A673 (cell line): ENCODE measurements around the gene MYOC. TPM values are rescaled to one million over a fixed set of nuclear protein-coding genes. Genes with fewer than 3 reads are reported as not detected.

ENCODE experiments used
- BruUV-seq: library from RNA; stranded (reverse); fragments of 400-500 nt; replicated peaks from 2 replicates; lab custom pipeline; 2021; lab: Mats Ljungman, UMichigan
- CTCF ChIA-PET: fragments of 300-600 bp; sonication (Branson Sonifier 250); formaldehyde crosslinking; loops from one replicate; lab custom pipeline; 2022; ENCODE audit warnings: antibody characterized with exemption; lab: Charles Lee
- POLR2A ChIA-PET: fragments of 300-600 bp; sonication (Branson Sonifier 250); formaldehyde crosslinking; loops from one replicate; lab custom pipeline; 2022; ENCODE audit warnings: antibody characterized with exemption; ENCODE audit not compliant: low non-redundant PET; lab: Charles Lee
- DNase-seq: peaks from one replicate; pipeline ENCODE4 v3.0.0-alpha.2; 2015; ENCODE audit warnings: low spot score
- H3K27ac ChIP-seq: fragments of 200-600 bp; sonication (generic); 2 replicates; pipeline ENCODE4 v1.5.1; 2016; ENCODE audit warnings: mixed run types, low read depth, mild to moderate bottlenecking, mixed read lengths, antibody characterized with exemption, low read length; ENCODE audit not compliant: poor library complexity, severe bottlenecking
- H3K27me3 ChIP-seq: fragments of 200-600 bp; sonication (generic); replicated peaks from 2 replicates; pipeline ENCODE4 v1.6.1; 2017; ENCODE audit warnings: mixed run types, low read depth, mild to moderate bottlenecking, mixed read lengths, antibody characterized with exemption, low read length; ENCODE audit not compliant: insufficient read depth, poor library complexity
- H3K36me3 ChIP-seq: fragments of 200-600 bp; sonication (generic); 2 replicates; pipeline ENCODE4 v1.6.1; 2016; ENCODE audit warnings: mixed run types, mild to moderate bottlenecking, mixed read lengths, antibody characterized with exemption, low read length; ENCODE audit not compliant: insufficient read depth, poor library complexity, severe bottlenecking
- H3K4me1 ChIP-seq: fragments of 200-600 bp; sonication (generic); 2 replicates; pipeline ENCODE4 v1.6.1; 2017; ENCODE audit warnings: mixed run types, mild to moderate bottlenecking, mixed read lengths, antibody characterized with exemption, low read length; ENCODE audit not compliant: insufficient read depth, poor library complexity, severe bottlenecking
- H3K4me3 ChIP-seq: fragments of 200-600 bp; sonication (generic); 2 replicates; pipeline ENCODE4 v1.5.1; 2016; ENCODE audit warnings: low read depth, mixed run types, mild to moderate bottlenecking, mixed read lengths, low read length; ENCODE audit not compliant: poor library complexity, severe bottlenecking
- H3K9me3 ChIP-seq: fragments of 200-600 bp; sonication (generic); 2 replicates; pipeline ENCODE4 v1.6.1; 2016; ENCODE audit warnings: mixed run types, low read depth, mild to moderate bottlenecking, mixed read lengths, antibody characterized with exemption, low read length; ENCODE audit not compliant: poor library complexity, severe bottlenecking
- EZH2 ChIP-seq: fragments of 200-600 bp; sonication (generic); IDR thresholded peaks from 2 replicates; pipeline ENCODE4 v1.6.1; 2017; ENCODE audit warnings: borderline replicate concordance, low read depth, mild to moderate bottlenecking, mixed read lengths, antibody characterized with exemption, low read length; ENCODE audit not compliant: poor library complexity, severe bottlenecking
- intact Hi-C: fragments of 100-400 bp; cut with micrococcal nuclease; formaldehyde crosslinking; loops from one replicate; pipeline ENCODE4 v1.10.0; 2022; ENCODE audit not compliant: unreplicated experiment
- total RNA-seq: library from RNA; stranded (reverse); gene quantifications from 2 replicates; pipeline ENCODE4 v1.2.3, GENCODE V29; 2021
- TF ChIP-seq, protein P1 (sequence below): fragments of 300-800, 200-600 bp; sonication (generic); conservative IDR thresholded peaks from 2 replicates; pipeline ENCODE4 v1.5.1; 2017; ENCODE audit warnings: low read depth, mild to moderate bottlenecking, antibody characterized with exemption, low read length, moderate library complexity, mixed read lengths

The MYOC gene
- total RNA-seq, 1 experiment from 2014 or later: not detected

DNA sequence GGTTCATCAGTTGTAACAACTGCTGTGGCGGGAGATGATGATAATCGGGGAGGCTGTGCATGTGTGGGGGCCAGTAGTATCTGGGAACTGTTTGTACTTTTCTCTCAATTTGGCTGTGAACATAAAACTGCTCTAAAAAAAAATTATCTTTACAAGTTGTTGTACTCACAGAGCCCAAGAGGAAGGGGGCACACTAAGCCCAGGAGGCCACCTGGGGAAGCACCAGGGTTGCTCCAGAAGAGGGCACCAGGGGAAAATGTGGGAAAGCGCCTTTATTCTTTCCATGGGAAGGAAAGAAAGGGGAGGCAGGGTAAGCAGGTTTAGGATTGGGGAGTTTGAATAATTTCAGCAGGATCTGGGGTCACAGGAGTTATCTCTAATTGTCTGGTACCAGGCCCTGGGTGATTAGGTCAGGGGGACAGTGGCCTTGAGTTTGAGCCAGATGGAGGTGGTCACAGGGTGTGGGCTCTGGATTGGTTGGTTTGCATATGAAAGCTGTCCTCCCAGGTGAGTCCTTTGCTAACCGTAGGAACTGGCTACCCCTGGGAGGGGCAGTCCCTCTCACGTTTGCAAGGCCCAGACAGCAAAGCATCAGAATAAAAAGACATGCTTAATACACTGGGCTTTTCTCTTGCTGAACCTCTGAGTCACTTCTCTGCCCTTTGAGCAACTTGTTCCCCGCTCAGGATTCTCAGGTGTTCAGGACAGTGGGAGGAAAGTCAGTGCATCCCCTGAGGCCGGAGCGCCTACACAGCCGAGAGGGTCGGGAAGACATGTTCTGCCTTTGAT is 11.2 kb downstream of the MYOC start:
- no peak overlapping the region for H3K27ac ChIP-seq
- TF ChIP-seq EZH2: no peak
- TF ChIP-seq, protein P1, sequence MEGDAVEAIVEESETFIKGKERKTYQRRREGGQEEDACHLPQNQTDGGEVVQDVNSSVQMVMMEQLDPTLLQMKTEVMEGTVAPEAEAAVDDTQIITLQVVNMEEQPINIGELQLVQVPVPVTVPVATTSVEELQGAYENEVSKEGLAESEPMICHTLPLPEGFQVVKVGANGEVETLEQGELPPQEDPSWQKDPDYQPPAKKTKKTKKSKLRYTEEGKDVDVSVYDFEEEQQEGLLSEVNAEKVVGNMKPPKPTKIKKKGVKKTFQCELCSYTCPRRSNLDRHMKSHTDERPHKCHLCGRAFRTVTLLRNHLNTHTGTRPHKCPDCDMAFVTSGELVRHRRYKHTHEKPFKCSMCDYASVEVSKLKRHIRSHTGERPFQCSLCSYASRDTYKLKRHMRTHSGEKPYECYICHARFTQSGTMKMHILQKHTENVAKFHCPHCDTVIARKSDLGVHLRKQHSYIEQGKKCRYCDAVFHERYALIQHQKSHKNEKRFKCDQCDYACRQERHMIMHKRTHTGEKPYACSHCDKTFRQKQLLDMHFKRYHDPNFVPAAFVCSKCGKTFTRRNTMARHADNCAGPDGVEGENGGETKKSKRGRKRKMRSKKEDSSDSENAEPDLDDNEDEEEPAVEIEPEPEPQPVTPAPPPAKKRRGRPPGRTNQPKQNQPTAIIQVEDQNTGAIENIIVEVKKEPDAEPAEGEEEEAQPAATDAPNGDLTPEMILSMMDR: no peak
- intact Hi-C loops: no loop called here
- H3K36me3 ChIP-seq: no peaks in the 10 kb centered on the region
- no TSS peak for BruUV-seq
- H3K9me3 ChIP-seq: no peaks in the 10 kb centered on the region
- H3K4me3 ChIP-seq: no peak overlapping the region
- H3K27me3 ChIP-seq: no peaks in the 10 kb centered on the region
- DNase-seq: no peak
- ChIA-PET POLR2A (no interaction called here), CTCF (no interaction called here)
- H3K4me1 ChIP-seq: no peaks in the 10 kb centered on the region

DNA sequence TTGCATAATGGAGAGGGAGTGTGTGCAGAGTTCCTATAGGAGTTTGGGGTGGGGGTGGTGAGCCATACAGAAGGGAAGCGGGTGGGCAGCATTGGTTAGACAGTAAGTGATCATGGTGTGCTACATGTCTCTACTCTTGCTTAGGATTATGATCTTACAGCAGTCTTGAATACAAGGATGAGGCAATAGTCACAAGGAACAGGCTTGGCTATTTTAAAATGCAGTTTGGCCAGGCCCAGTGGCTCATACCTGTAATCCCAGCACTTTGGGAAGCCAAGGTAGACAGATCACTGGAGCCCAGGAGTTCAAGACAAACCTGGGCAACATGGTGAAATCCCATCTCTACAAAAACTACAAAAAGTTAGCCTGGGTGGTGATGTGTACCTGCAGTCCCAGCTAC is 12.3 kb downstream of the MYOC start:
- no TSS peak for BruUV-seq
- DNase-seq: no peak
- intact Hi-C loops: no loop called here

DNA sequence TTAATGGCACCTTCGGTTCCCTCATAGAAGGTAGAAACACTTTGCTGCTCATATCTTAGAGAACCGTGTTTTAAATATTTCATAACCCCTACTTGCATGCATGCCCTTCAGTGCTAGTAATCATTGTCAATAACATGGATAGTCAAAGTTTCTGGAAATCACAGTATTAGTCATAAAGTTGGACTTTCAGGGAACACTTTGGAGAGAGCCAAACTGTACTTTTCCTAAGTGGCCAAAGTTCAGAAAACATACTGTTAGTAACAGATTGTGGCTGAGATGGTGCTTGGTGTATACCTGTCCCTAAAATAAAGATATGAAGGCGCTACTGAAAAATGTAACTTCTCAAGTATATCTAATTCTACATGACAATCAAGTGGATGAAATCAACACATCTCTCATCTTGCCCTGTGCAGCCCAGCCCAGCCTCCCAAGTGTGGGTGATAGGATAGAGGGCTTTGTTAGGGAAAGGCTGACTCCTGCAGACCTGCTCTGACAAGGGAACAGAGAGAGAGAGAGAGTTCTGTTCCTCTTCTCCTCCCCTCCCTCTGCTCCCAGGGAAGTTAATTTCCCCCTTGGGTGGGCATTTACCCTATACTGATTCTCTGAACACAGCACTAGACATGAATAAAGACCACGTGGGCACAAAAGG is 14.4 kb downstream of the MYOC start:
- H3K4me3 ChIP-seq: no peak overlapping the region
- H3K36me3 ChIP-seq: no peaks in the 10 kb centered on the region
- no peak for DNase-seq
- no peaks in the 10 kb centered on the region for H3K27me3 ChIP-seq
- H3K9me3 ChIP-seq: no peaks in the 10 kb centered on the region
- no peak for TF ChIP-seq EZH2
- TF ChIP-seq, protein P1: no peak
- no TSS peak for BruUV-seq
- intact Hi-C loops: no loop called here
- ChIA-PET POLR2A (no interaction called here), CTCF (no interaction called here)
- H3K27ac ChIP-seq: no peak overlapping the region
- H3K4me1 ChIP-seq: no peaks in the 10 kb centered on the region

More for the DNA sequence above, 12.3 kb downstream of the MYOC start:
- Histone ChIP-seq H3K4me3 (no peak overlapping the region), H3K36me3 (no peaks in the 10 kb centered on the region), H3K9me3 (no peaks in the 10 kb centered on the region), H3K27ac (no peak overlapping the region), H3K27me3 (no peaks in the 10 kb centered on the region), H3K4me1 (no peaks in the 10 kb centered on the region)
- TF ChIP-seq, protein P1: no peak
- no peak for TF ChIP-seq EZH2
- POLR2A ChIA-PET: no interaction called here
- CTCF ChIA-PET: no interaction called here
